ENCODE measurements around the gene ATP10B. TPM values are rescaled to one million over a fixed set of nuclear protein-coding genes. Genes with fewer than 3 reads are reported as not detected.

Gene ATP10B
- total and polyA plus RNA-seq, 3 experiments from 2014 or later = not detected

- CTCF ChIA-PET = interaction anchor here (1.2 kb wide), 1 partner anchor 13 kb away, joined by 4 read pairs; no protein-coding TSS in a partner anchor
Observed at GRCh38 chr5:160800375-160801275, 51.4 kb downstream of the ATP10B start.

GRCh38 chr5:160799184-160799583, 52.8 kb downstream of the ATP10B start:
- Histone ChIP-seq H3K36me3 (ENCODE audit: insufficient read depth, low read length) (no peaks in the 10 kb centered on the region), H3K27me3 (ENCODE audit: insufficient read depth, low read length, poor library complexity, severe bottlenecking) (no peaks in the 10 kb centered on the region), H3K9me3 (ENCODE audit: low read length) (no peaks in the 10 kb centered on the region), H3K4me1 (ENCODE audit: insufficient read depth, low read length) (no peaks in the 10 kb centered on the region), H3K27ac (ENCODE audit: low read depth, low read length) (no peak overlapping the region), H3K4me3 (ENCODE audit: low read length) (no peak overlapping the region)
- no peak for DNase-seq
- H3K4me3 Mint-ChIP-seq = no peak overlapping the region
- peaks cover 2 to 14% of the 10 kb centered on the region in 2 donors for H3K27me3 Mint-ChIP-seq
- no peaks in the 10 kb centered on the region for H3K36me3 Mint-ChIP-seq
- H3K4me1 Mint-ChIP-seq = no peaks in the 10 kb centered on the region
- ChIA-PET POLR2A (no interaction called here), CTCF (no interaction called here)
- H3K27ac Mint-ChIP-seq = no peak overlapping the region
- H3K9me3 Mint-ChIP-seq = peaks cover 0 to 3% (median 0%) of the 10 kb centered on the region in 5 donors

More at GRCh38 chr5:160800375-160801275, 51.4 kb downstream of the ATP10B start:
- H3K4me3 ChIP-seq (ENCODE audit: low read length) = no peak overlapping the region
- peaks cover 4 to 15% of the 10 kb centered on the region in 2 donors for H3K27me3 Mint-ChIP-seq
- no peak for DNase-seq
- H3K36me3 ChIP-seq (ENCODE audit: insufficient read depth, low read length) = no peaks in the 10 kb centered on the region
- no peaks in the 10 kb centered on the region for H3K27me3 ChIP-seq (ENCODE audit: insufficient read depth, low read length, poor library complexity, severe bottlenecking)
- H3K27ac ChIP-seq (ENCODE audit: low read depth, low read length) = no peak overlapping the region
- no peaks in the 10 kb centered on the region for H3K36me3 Mint-ChIP-seq
- no peaks in the 10 kb centered on the region for H3K4me1 ChIP-seq (ENCODE audit: insufficient read depth, low read length)
- no peaks in the 10 kb centered on the region for H3K4me1 Mint-ChIP-seq
- H3K4me3 Mint-ChIP-seq = no peak overlapping the region
- no peak overlapping the region for H3K27ac Mint-ChIP-seq
- POLR2A ChIA-PET = no interaction called here
- H3K9me3 ChIP-seq (ENCODE audit: low read length) = no peaks in the 10 kb centered on the region
- H3K9me3 Mint-ChIP-seq = peaks cover 0 to 3% (median 0%) of the 10 kb centered on the region in 5 donors

GRCh38 chr5:160797020-160797419, 55.0 kb downstream of the ATP10B start:
- Mint-ChIP-seq H3K4me1 (no peaks in the 10 kb centered on the region), H3K27me3 (peaks cover 2 to 5% of the 10 kb centered on the region in 2 donors), H3K27ac (no peak overlapping the region), H3K4me3 (no peak overlapping the region), H3K9me3 (peaks cover 0 to 2% (median 0%) of the 10 kb centered on the region in 5 donors), H3K36me3 (no peaks in the 10 kb centered on the region)
- no peaks in the 10 kb centered on the region for H3K9me3 ChIP-seq (ENCODE audit: low read length)
- no peak for DNase-seq
- H3K4me1 ChIP-seq (ENCODE audit: insufficient read depth, low read length) = no peaks in the 10 kb centered on the region
- no peaks in the 10 kb centered on the region for H3K36me3 ChIP-seq (ENCODE audit: insufficient read depth, low read length)
- H3K4me3 ChIP-seq (ENCODE audit: low read length) = no peak overlapping the region
- ChIA-PET POLR2A (no interaction called here), CTCF (no interaction called here)
- H3K27ac ChIP-seq (ENCODE audit: low read depth, low read length) = no peak overlapping the region
- H3K27me3 ChIP-seq (ENCODE audit: insufficient read depth, low read length, poor library complexity, severe bottlenecking) = no peaks in the 10 kb centered on the region

GRCh38 chr5:160793530-160793899, 58.5 kb downstream of the ATP10B start:
- ChIA-PET POLR2A (no interaction called here), CTCF (no interaction called here)
- Mint-ChIP-seq H3K27me3 (peaks cover 0 to 8% of the 10 kb centered on the region in 2 donors), H3K4me3 (no peak overlapping the region), H3K9me3 (no peaks in the 10 kb centered on the region), H3K4me1 (no peaks in the 10 kb centered on the region), H3K36me3 (no peaks in the 10 kb centered on the region), H3K27ac (no peak overlapping the region)
- Histone ChIP-seq H3K9me3 (ENCODE audit: low read length) (no peaks in the 10 kb centered on the region), H3K27me3 (ENCODE audit: insufficient read depth, low read length, poor library complexity, severe bottlenecking) (no peaks in the 10 kb centered on the region), H3K4me1 (ENCODE audit: insufficient read depth, low read length) (no peaks in the 10 kb centered on the region), H3K27ac (ENCODE audit: low read depth, low read length) (no peak overlapping the region), H3K4me3 (ENCODE audit: low read length) (no peak overlapping the region), H3K36me3 (ENCODE audit: insufficient read depth, low read length) (no peaks in the 10 kb centered on the region)
- no peak for DNase-seq

GRCh38 chr5:160792732-160793529, 59.1 kb downstream of the ATP10B start:
- Mint-ChIP-seq H3K4me1 (no peaks in the 10 kb centered on the region), H3K36me3 (no peaks in the 10 kb centered on the region), H3K27ac (no peak overlapping the region), H3K4me3 (no peak overlapping the region), H3K27me3 (peaks cover 0 to 4% of the 10 kb centered on the region in 2 donors), H3K9me3 (no peaks in the 10 kb centered on the region)
- Histone ChIP-seq H3K4me1 (ENCODE audit: insufficient read depth, low read length) (no peaks in the 10 kb centered on the region), H3K27me3 (ENCODE audit: insufficient read depth, low read length, poor library complexity, severe bottlenecking) (no peaks in the 10 kb centered on the region), H3K4me3 (ENCODE audit: low read length) (no peak overlapping the region), H3K9me3 (ENCODE audit: low read length) (no peaks in the 10 kb centered on the region), H3K36me3 (ENCODE audit: insufficient read depth, low read length) (no peaks in the 10 kb centered on the region), H3K27ac (ENCODE audit: low read depth, low read length) (no peak overlapping the region)
- CTCF ChIA-PET = no interaction called here
- POLR2A ChIA-PET = no interaction called here
- no peak for DNase-seq

- ChIA-PET CTCF (no interaction called here), POLR2A (no interaction called here)
- H3K9me3 Mint-ChIP-seq = no peaks in the 10 kb centered on the region
- Histone ChIP-seq H3K4me1 (ENCODE audit: insufficient read depth, low read length) (no peaks in the 10 kb centered on the region), H3K36me3 (ENCODE audit: insufficient read depth, low read length) (no peaks in the 10 kb centered on the region), H3K9me3 (ENCODE audit: low read length) (no peaks in the 10 kb centered on the region), H3K27me3 (ENCODE audit: insufficient read depth, low read length, poor library complexity, severe bottlenecking) (no peaks in the 10 kb centered on the region), H3K27ac (ENCODE audit: low read depth, low read length) (no peak overlapping the region), H3K4me3 (ENCODE audit: low read length) (no peak overlapping the region)
- H3K4me3 Mint-ChIP-seq = no peak overlapping the region
- no peak overlapping the region for H3K27ac Mint-ChIP-seq
- peaks cover 0 to 3% of the 10 kb centered on the region in 2 donors for H3K27me3 Mint-ChIP-seq
- no peaks in the 10 kb centered on the region for H3K4me1 Mint-ChIP-seq
- H3K36me3 Mint-ChIP-seq = no peaks in the 10 kb centered on the region
- no peak for DNase-seq
Observed at GRCh38 chr5:160792281-160792680, 59.7 kb downstream of the ATP10B start.

- H3K27me3 Mint-ChIP-seq = peaks cover 3 to 5% of the 10 kb centered on the region in 2 donors
- no peaks in the 10 kb centered on the region for H3K36me3 ChIP-seq (ENCODE audit: insufficient read depth, low read length)
- no peak overlapping the region for H3K4me3 ChIP-seq (ENCODE audit: low read length)
- DNase-seq = no peak
- no peaks in the 10 kb centered on the region for H3K9me3 Mint-ChIP-seq
- H3K27ac ChIP-seq (ENCODE audit: low read depth, low read length) = no peak overlapping the region
- H3K4me3 Mint-ChIP-seq = no peak overlapping the region
- no peaks in the 10 kb centered on the region for H3K9me3 ChIP-seq (ENCODE audit: low read length)
- no peak overlapping the region for H3K27ac Mint-ChIP-seq
- H3K36me3 Mint-ChIP-seq = no peaks in the 10 kb centered on the region
- POLR2A ChIA-PET = no interaction called here
- no peaks in the 10 kb centered on the region for H3K4me1 ChIP-seq (ENCODE audit: insufficient read depth, low read length)
- H3K4me1 Mint-ChIP-seq = no peaks in the 10 kb centered on the region
- CTCF ChIA-PET = interaction anchor here (3.2 kb wide), 1 partner anchor 350 kb away, joined by 14 read pairs; no protein-coding TSS in a partner anchor
- no peaks in the 10 kb centered on the region for H3K27me3 ChIP-seq (ENCODE audit: insufficient read depth, low read length, poor library complexity, severe bottlenecking)
Observed at GRCh38 chr5:160789219-160789859, 62.7 kb downstream of the ATP10B start.
